T-helper 9 cell (primary cell): ENCODE measurements around the gene TMCO6.

ENCODE experiments used
- DNase-seq: peaks from one replicate; pipeline ENCODE4 v3.0.0-alpha.2; 2020

TMCO6 gene

DNA sequence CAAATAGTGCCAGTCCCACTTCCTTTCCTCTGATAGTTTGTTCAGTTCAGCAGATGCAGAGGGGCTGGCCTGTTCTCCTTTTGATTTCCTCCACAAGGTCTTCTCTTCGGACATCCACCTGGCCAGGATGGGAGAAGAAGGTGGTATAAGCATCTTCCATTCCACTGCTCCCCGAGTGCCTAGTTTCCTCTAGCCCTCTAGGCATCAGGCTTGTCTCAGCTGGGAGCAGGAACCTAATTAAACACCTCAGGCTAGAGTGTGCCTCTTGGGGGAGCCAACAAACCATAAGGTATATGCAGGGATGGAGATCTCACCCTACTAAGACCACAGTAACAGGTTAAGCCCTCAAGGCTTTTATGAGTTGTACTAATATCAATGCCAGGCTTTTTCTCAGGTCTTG, 35.0 kb downstream of the TMCO6 start:
- DNase-seq: no peak

DNA sequence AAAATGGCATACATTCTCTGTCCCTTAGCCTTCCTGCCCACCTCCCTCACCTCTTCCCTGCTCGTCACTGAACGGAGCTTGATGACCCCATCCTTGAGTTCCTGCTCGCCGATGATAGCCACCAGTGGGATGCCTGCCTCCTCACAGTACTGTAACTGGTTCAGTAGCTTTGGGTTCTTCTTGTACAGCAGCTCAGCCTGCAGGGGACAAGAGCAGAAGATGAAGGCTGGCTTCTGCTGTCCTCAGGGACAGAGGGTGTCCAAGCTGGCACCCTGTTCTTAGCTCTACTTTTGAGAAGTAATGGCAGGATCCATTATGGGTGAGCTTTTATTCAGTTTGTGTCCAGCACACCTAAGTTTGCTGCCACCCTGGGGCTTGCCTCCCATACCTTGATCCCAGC, 35.4 kb downstream of the TMCO6 start:
- no peak for DNase-seq

DNA sequence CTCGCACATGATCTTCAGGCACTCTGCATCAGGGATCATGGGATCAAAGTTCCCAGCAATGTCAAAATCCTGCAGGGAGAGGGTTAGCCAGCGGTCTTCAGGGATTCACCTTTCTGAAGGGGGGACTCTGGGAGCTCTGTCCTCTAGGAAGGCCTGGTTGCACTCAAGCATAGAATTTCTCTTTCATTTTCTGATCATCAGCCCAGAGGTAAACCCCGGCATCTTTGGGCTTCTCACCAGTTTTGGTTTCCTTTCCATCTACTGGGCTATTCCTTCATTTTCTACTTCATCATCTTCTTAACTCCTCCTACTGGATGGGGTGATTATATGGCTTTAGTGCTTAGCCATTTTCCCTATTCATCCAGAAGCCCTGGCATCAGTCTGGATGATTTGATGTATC, 38.7 kb downstream of the TMCO6 start:
- no peak for DNase-seq

DNA sequence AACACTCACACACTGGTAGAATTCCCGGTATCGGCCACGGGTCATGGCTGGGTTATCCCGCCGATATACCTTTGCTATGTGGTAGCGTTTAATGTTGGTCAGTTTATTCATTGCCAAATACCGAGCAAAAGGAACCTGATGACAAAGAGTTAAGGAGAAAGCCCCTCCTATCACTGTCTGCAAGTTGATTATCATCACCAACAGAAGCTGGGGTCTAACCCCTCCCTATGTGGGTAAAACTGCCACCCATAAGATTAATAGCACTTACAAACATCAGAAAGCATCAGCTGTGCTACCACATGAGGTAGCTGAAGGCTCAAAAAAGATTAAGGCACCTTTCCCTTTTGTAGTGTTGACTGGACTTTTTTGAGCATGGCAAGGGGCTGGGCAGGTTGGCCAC, 39.7 kb downstream of the TMCO6 start:
- DNase-seq: no peak

DNA sequence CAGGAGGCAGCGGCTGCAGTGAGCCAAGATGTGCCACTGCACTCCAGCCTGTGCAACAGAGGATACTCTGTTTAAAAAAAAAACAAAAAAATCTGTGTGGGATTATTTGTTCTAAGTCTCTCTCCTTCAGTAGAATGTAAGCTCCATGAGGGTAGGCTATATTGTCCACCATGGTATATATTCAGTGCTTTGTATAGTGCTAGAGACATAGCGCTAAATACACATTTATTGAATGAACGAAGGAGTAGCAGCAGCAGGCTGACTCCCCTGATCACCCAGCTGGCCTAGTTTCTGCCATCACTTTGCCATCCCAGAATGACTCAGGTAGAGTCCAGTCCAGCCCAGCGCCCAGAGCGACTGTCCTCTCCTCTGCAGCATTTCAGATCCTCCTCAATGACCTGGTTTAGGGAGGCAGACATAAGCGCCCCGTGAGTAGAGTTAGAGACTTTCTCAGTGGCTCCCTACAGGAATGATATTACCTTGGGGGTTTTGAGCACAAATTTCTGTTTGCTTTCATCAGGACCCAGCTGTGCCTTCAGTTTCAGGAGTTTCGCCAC, 51.2 kb downstream of the TMCO6 start:
- DNase-seq: no peak

DNA sequence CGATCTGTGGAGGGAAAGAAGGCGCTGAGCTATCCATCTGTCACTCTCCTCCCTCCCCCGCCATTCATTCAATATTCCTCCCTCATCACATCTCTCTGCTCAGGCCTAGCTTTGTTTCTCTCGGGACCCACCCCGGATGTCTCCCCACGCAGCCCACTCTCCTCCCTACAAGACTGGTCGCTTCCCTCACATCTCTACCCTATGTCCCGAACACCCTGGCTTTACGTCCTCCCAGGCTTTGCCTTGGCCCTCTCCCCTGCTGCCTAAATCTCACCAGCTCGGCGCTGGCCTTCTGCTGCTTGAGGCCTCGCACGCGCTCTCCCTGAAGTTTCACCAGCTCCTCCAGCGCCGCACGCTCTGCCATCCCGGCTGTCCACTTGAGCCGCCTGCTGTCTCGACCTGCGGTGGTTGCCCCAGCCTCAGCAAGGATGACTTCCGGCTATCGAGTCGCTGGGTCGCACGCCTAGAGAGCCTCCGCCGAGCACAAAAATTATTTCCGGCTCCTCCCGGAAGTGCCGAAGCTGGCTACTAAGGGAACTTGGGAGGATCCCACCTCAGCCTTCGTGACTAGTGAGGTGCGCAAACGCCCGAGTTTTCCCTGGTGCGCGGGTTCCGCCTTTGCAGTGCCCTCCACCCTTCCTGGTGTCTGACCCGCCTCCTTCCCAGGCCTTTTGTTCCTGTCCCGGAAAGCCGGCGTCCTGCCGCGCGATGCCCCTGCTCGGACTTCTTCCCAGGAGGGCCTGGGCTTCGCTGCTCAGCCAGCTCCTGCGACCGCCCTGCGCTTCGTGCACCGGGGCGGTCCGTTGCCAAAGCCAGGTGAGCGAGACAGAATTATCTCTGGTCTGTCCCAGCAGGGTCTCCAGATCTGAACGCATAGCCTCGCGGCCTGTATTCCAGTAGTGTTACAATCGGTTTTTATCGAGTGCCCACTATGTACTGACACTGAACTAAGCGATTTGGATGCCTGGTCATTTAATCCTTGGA, 52.0 kb downstream of the TMCO6 start, which contains the start of the genes HARS1 and HARS2:
TSS of gene HARS1 (minus strand) at position 430 of the 984 bp plus-strand sequence. CDS start at position 364, 66 bp downstream.
TSS of gene HARS2 (plus strand) at position 515 of the 984 bp plus-strand sequence. CDS start at position 709, 194 bp downstream.
- peak; percentile 67 for DNase-seq

DNA sequence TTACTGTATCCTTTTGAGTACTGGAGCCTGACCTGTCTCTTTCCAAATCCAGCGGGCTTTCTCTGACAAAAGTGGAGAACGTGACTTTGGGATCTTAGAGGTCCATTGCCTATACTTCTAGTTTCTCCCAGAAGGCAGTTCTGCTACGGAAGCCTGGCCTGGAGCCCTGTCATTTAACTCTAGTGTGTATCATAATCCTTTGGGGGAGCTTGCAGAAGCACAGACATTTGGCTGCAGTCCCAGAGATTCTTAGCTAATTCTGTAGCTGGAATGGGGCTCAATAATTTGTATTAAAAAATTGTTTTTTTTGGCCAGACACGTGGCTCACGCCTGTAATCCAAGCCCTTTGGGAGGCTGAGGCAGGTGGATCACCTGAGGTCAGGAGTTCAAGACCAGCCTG, 55.0 kb downstream of the TMCO6 start:
- DNase-seq: no peak
